HG03439 (cell line): Measurements from ENCODE around the gene RGS3.
"Not testable (repeated sequence)": the region's sequence is repeated elsewhere in the genome, so short reads cannot be mapped to it uniquely, and the experiment has no call there.

Experiments used
- ATAC-seq: cut with Tn5 transposase; IDR thresholded peaks from one replicate; pipeline ENCODE4 v1.9.1; 2021; ENCODE audit warnings: mild to moderate bottlenecking, moderate library complexity; ENCODE audit not compliant: unreplicated experiment

RGS3 gene

GRCh38 chr9:113631137-113631765 lies 167.7 kb downstream of the RGS3 start:
- ATAC-seq, result no peak

GRCh38 chr9:113631871-113632665 lies 168.5 kb downstream of the RGS3 start:
- no peak for ATAC-seq

GRCh38 chr9:113632776-113633590 lies 169.5 kb downstream of the RGS3 start:
- no peak for ATAC-seq

- ATAC-seq, result no peak
These were observed 170.5 kb downstream of the RGS3 start for GRCh38 chr9:113633782-113634595.

GRCh38 chr9:113634596-113635515 lies 171.3 kb downstream of the RGS3 start:
- ATAC-seq, result no peak

GRCh38 chr9:113635586-113635985 lies 172.1 kb downstream of the RGS3 start:
- no peak for ATAC-seq

GRCh38 chr9:113636165-113636564 lies 172.6 kb downstream of the RGS3 start:
- no peak for ATAC-seq

GRCh38 chr9:113636693-113637092 lies 173.2 kb downstream of the RGS3 start:
- ATAC-seq, result no peak

- ATAC-seq, result no peak
These were observed 175.0 kb downstream of the RGS3 start for GRCh38 chr9:113638490-113638889.

- ATAC-seq, result no peak
These were observed 175.4 kb downstream of the RGS3 start for GRCh38 chr9:113638897-113639296.

- not testable (repeated sequence) for ATAC-seq
These were observed 176.0 kb downstream of the RGS3 start for GRCh38 chr9:113639411-113639970.

- ATAC-seq, result no peak
These were observed 176.9 kb downstream of the RGS3 start for GRCh38 chr9:113640418-113640817.

GRCh38 chr9:113641100-113641885 lies 177.8 kb downstream of the RGS3 start:
- no peak for ATAC-seq

- no peak for ATAC-seq
These were observed 180.8 kb downstream of the RGS3 start for GRCh38 chr9:113644321-113644720.

- ATAC-seq, result no peak
These were observed 181.9 kb downstream of the RGS3 start for GRCh38 chr9:113645227-113645977.

- ATAC-seq, result no peak
These were observed 182.4 kb downstream of the RGS3 start for GRCh38 chr9:113645978-113646253.

GRCh38 chr9:113646491-113646890 lies 183.0 kb downstream of the RGS3 start:
- ATAC-seq, result no peak
